Epithelial cell of esophagus (primary cell): ENCODE results near the gene SIL1.
"Not testable (repeated sequence)": the region's sequence is repeated elsewhere in the genome, so short reads cannot be mapped to it uniquely, and the experiment has no call there.

ENCODE experiments used
- DNase-seq: peaks from one replicate; pipeline ENCODE4 v3.0.0; 2010; ENCODE audit warnings: low read depth
- H3K4me3 ChIP-seq: 2 replicates; pipeline ENCODE4 v1.5.1; 2011; ENCODE audit warnings: mild to moderate bottlenecking, low read length, control low read depth
- TF ChIP-seq, protein P1 (sequence below): IDR thresholded peaks from 2 replicates; pipeline ENCODE4 v1.5.1; 2011; ENCODE audit warnings: low read depth, mild to moderate bottlenecking, low read length, control low read depth, inconsistent platforms; ENCODE audit not compliant: insufficient read depth; ENCODE audit errors: missing control alignments

Gene SIL1

DNA sequence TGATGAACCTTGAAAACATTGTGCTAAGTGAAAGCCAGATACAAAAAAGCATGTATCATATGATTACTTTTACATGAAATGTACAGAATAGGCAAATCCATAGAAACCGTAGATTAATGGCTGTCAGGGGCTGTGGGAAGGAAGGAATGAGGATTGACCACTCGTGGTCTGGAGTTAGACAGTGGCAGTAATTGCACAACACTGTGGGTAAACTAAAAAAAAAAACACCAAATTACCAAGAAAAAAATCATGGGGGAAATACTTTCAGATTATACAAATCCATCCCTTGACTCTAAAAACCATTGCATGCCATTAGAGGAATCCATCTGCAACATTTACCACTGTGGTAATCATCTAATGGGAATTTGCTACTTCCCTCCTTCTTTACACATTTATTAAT lies 140.0 kb downstream of the SIL1 start:
- TF ChIP-seq, protein P1, sequence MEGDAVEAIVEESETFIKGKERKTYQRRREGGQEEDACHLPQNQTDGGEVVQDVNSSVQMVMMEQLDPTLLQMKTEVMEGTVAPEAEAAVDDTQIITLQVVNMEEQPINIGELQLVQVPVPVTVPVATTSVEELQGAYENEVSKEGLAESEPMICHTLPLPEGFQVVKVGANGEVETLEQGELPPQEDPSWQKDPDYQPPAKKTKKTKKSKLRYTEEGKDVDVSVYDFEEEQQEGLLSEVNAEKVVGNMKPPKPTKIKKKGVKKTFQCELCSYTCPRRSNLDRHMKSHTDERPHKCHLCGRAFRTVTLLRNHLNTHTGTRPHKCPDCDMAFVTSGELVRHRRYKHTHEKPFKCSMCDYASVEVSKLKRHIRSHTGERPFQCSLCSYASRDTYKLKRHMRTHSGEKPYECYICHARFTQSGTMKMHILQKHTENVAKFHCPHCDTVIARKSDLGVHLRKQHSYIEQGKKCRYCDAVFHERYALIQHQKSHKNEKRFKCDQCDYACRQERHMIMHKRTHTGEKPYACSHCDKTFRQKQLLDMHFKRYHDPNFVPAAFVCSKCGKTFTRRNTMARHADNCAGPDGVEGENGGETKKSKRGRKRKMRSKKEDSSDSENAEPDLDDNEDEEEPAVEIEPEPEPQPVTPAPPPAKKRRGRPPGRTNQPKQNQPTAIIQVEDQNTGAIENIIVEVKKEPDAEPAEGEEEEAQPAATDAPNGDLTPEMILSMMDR: no peak
- H3K4me3 ChIP-seq: no peak overlapping the region
- no peak for DNase-seq

DNA sequence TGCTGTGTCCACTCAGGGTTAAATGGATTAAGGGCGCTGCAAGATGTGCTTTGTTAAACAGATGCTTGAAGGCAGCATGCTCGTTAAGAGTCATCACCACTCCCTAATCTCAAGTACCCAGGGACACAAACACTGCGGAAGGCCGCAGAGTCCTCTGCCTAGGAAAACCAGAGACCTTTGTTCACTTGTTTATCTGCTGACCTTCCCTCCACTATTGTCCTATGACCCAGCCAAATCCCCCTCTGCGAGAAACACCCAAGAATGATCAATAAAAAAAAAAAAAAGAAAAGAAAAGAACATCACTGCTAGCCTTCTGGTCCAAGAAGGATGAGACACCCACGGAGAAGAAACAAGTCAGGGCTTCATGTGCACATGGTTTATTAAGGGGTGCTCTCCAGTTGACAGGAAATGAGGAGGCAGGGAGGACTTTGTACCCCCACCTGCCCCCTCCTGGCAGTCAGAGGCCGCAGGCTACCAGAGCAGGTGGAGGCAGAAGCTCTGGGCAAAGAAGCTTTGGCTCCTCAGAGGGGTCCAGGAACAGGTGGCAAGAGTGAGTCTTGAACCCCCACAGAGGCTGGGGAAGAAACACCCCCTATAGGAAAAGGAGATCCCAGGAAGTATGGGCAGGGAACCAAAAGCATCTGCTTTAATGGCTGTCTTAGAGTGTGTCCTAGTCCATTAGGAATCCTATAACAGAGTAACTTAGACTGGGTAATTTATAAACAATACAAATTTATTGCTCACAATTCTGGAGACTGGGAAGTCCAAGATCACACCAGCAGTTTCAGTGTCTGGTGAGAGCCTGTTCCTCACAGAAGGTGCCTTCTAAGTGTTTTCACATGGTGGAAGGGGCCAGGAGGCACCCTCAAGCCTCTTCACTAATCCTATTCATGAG lies 140.9 kb downstream of the SIL1 start:
- DNase-seq, H3K4me3 ChIP-seq: not testable (repeated sequence)

DNA sequence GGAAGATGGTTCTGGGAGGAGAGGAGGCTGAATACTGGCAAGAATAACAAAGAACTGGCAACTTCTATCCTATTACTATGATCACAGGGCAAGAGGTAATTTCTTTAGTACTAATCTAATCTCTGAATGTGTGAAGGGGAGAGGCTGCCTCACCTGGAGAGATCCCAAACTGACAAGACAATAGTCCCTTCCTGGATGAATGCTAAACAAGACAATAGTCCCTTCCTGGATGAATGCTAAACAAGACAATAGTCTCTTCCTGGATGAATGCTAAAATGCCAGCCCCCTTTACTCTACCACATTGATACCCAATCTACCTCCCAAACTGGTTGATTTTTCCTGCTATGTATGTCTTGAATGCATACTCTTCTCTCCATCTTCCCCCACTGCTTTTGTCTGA lies 145.2 kb downstream of the SIL1 start:
- DNase-seq: no peak
- TF ChIP-seq, protein P1: no peak
- H3K4me3 ChIP-seq: no peak overlapping the region

DNA sequence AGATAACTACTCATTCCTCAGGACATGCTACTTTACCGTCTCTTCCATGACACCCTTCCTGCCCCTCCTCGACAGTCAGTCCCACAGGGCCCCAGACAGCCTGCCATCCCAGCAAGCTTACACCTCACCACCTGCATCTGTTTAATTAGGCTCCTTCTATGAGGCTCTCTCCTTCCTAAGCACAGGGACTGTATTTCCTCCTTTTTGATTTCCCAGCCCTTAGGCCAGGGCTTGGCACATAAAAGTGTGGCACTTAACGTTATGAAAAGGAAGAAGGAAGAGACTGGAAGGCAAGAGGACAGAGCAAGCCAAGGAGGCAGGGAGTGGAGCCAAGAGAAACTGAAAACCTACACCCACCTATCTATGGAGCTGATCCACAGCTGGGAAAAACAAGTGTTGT lies 146.8 kb downstream of the SIL1 start:
- TF ChIP-seq, protein P1: no peak
- no peak overlapping the region for H3K4me3 ChIP-seq
- no peak for DNase-seq

DNA sequence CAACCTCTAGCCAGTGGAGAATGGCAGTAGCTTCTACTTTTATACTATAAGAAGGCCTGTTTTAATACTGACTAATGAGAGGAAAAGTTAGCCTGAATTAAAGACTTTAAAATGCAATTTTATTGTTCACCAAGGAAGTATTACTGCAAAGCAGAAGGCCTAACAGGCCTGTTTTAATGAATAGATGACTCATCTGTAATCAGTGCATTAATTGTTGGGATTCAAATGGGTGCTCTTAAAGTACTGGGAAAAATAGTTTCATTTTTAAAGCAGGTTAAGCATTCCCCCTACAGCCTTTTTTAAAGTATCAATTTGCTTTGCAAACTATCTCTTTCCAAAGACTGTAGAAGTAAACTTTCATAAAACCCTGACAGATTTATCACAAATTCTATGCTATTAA lies 147.7 kb downstream of the SIL1 start:
- no peak overlapping the region for H3K4me3 ChIP-seq
- TF ChIP-seq, protein P1: no peak
- no peak for DNase-seq

DNA sequence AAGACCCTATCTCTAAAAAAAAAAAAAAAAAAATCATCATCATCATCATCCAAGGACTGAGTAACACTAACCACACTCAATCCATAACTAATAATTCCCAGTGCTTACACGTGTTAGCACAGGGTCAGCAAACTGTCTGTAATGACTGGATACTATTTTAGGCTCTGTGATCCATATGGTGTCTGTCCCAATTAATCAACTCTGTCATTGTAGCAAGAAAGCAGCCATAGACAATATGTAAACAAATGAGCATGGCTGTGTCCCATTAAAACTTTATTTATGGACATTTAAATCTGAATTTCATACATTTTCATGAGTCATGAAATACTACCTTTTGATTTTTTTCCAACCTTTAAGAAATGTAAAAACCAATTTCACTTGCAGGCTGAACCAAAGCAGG lies 148.4 kb downstream of the SIL1 start:
- TF ChIP-seq, protein P1: no peak
- DNase-seq: no peak
- no peak overlapping the region for H3K4me3 ChIP-seq

DNA sequence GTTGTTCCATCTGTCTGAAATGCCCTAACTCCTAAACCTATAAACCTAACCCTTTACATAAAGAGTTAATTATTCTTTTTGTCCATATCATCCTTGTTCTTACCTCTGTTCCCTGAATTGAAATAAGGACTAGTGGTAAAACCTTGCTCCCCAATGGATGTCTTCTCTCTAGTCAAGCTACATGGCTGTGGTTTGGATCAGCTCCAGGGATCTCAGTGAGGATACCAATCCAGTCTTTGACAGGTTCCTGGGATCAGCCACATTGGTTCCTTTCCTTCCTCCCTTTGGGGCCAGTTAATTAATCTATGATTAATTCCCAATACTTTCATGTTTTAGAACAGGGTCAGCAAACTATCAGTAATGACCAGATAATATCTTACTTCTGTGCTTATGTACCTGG lies 151.6 kb downstream of the SIL1 start:
- TF ChIP-seq, protein P1: no peak
- no peak overlapping the region for H3K4me3 ChIP-seq
- no peak for DNase-seq
